Metanephros (tissue), 2 donors: ENCODE measurements around the gene GFER. TPM values are rescaled to one million over a fixed set of nuclear protein-coding genes. Genes with fewer than 3 reads are reported as not detected.

ENCODE experiments used
- small RNA-seq: library from RNA; depleted of rRNA; stranded (forward); fragments of <200 nt; gene quantifications from one replicate; pipeline ENCODE3, GENCODE V24; 2014; ENCODE audit warnings: low replicate concordance
- total RNA-seq: library from RNA; depleted of rRNA; stranded (reverse); fragments of >200 nt; gene quantifications from one replicate; pipeline ENCODE4 v1.2.3, GENCODE V29; 2014

The GFER gene
- 24.6 TPM for total RNA-seq

GRCh38 chr16:1983544-1984346, at the start of gene GFER:
Gene GFER, plus strand, starts transcription at chr16:1984193. Its CDS starts 26 bp downstream, at chr16:1984219.

GRCh38 chr16:1942810-1943726, 40.9 kb upstream of the GFER start, which contains the start of gene MSRB1:
Gene MSRB1, minus strand, starts transcription at chr16:1943199. Its CDS starts 43 bp downstream, at chr16:1943156.

GRCh38 chr16:1959269-1960039, 24.5 kb upstream of the GFER start, which contains the start of gene NDUFB10:
Gene NDUFB10, plus strand, starts transcription at chr16:1959538. Its CDS starts 87 bp downstream, at chr16:1959625.

GRCh38 chr16:1964506-1965395, 19.2 kb upstream of the GFER start, which contains the start of gene RPS2:
Gene RPS2, minus strand, starts transcription at chr16:1964826. Its CDS starts 201 bp downstream, at chr16:1964625.

GRCh38 chr16:1966460-1966859, 17.5 kb upstream of the GFER start, which contains the start of gene RNF151:
Gene RNF151, plus strand, starts transcription at chr16:1966856. Its CDS starts 26 bp downstream, at chr16:1966882.

DNA sequence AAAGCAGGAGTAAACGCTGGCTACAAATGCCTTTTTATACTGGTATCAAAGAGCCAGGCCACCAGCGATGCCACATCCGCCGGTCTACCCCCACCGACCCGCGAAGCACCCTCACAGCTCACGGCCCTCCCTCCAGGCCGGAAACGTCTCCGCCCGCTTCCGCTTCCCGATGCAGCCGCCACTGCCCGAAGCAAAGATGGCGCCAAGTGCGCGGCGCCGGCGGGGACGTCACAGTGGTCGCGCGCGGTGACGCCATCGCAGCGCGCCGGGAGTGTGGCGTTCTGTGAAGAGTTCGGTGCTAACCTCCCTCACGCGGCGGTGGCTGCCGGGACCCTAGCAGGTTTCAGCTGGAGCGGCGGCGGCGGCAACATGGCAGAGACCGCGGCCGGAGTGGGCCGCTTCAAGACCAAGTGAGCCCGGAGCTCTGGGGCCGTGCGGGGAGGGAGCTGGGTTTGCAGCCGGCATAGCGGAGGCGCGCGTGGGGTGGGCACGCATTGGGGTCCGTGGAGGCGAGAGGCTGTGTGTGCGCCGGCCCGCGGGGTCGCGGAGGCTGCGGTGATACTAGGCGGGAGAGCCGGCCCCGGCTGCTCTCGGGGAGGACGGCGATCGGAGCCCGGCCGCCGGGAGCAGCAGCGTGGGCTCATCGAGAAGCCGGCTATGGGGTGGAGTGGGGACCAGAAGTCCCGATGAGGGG, 12.1 kb upstream of the GFER start, which contains the start of gene TBL3:
TSS of gene TBL3 (plus strand) at position 258 of the 694 bp plus-strand sequence. CDS start at position 370, 112 bp downstream.

DNA sequence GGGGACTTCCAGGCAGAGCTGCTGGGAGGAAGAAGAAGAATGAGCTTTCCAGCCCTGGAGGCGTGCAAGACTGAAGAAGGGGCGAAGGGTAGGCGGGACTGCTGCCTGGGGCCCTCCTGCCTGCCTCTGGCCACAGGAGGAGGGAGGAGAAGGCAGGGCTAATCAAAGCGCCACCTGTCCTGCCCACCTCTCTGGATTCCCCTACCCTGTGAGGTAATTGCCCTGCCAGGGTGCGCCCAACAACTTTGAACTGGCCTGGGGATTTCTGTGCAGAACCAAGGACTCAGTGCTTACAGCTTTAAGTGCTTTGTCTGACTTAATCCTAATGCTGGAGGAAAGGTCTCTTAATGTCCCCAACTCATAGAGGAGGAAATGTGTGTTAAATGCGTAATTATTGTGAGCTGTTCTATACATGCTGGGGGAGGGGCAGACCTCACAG, 2.6 kb upstream of the GFER start, which contains the start of gene NOXO1:
TSS of gene NOXO1 (minus strand) at position 72 of the 439 bp plus-strand sequence. CDS start 290 bp downstream, outside the sequence.

GRCh38 chr16:1989209-1990100, 5.5 kb downstream of the GFER start, which contains the start of gene SYNGR3:
Gene SYNGR3, plus strand, starts transcription at chr16:1989970. Its CDS starts 133 bp downstream, at chr16:1990103.

GRCh38 chr16:2009791-2010510, 26.0 kb downstream of the GFER start, which contains the start of gene ZNF598:
Gene ZNF598, minus strand, starts transcription at chr16:2009821.

GRCh38 chr16:2019518-2019920, 35.5 kb downstream of the GFER start, which contains the start of gene NPW:
Gene NPW, plus strand, starts transcription at chr16:2019785.

DNA sequence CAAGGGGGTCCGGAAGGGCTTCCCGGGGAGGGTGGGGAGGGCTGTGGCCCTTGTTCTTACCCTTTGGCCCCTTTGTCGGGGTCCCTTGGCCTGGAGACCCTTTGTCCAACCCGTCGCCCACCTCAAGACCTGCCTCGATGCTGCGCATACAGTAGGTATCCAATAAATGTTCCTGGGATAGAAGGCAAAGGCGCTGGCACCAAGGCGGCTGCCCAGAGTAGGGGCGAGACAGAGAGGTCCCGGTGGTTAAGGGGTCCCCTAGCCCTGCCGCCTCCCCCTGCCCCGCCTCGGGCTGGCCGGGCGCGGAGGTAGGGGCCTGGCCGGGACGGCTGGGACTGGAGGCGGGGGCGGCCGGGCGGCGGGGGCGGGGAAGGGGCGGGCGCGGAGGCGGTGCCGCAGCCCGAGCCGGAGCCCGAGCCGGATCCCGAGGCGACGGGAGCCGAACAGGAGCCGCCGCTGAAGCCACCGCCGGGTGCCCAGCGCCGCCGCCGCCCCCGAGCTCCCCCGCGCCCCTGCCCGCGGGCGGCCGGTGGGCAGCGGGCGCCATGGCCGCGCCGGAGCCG, 42.5 kb downstream of the GFER start, which contains the start of gene NHERF2:
TSS of gene NHERF2 (plus strand) at position 442 of the 563 bp plus-strand sequence. CDS start at position 546, 104 bp downstream.

Small RNAs within 50 kb of the gene (small RNA-seq; reads per million reads assigned to genes)
- gene AC005363.2, result not detected
- not detected for gene RN7SL219P
- not detected for gene SNORA10
- gene SNORA64, result not detected

Other genes with a start within 250 kb of the GFER start
- 43.1 TPM for gene NME3, start 212.7 kb upstream of the GFER start, total RNA-seq
- 20.1 TPM for gene EME2, start 211.4 kb upstream of the GFER start, total RNA-seq
- gene MRPS34, start 211.1 kb upstream of the GFER start, total RNA-seq, result 63.4 TPM
- 78.3 TPM for gene SPSB3, start 201.6 kb upstream of the GFER start, total RNA-seq
- gene NUBP2, start 201.2 kb upstream of the GFER start, total RNA-seq, result 70.1 TPM
- gene IGFALS, start 190.5 kb upstream of the GFER start, total RNA-seq, result 7.0 TPM
- gene HAGH, start 157.4 kb upstream of the GFER start, total RNA-seq, result 73.6 TPM
- gene FAHD1, start 157.0 kb upstream of the GFER start, total RNA-seq, result 98.6 TPM
- 0.29 TPM for gene MEIOB, start 112.0 kb upstream of the GFER start, total RNA-seq
- gene HS3ST6, start 65.8 kb upstream of the GFER start, total RNA-seq, result 1.2 TPM
- gene MSRB1, start 41.0 kb upstream of the GFER start, total RNA-seq, result 22.4 TPM
- 33.3 TPM for gene RPL3L, start 29.5 kb upstream of the GFER start, total RNA-seq
- 130 TPM for gene NDUFB10, start 24.7 kb upstream of the GFER start, total RNA-seq
- gene RPS2, start 19.4 kb upstream of the GFER start, total RNA-seq, result 2,517 TPM
- not detected for gene RNF151, start 17.3 kb upstream of the GFER start, total RNA-seq
- gene TBL3, start 12.1 kb upstream of the GFER start, total RNA-seq, result 32.2 TPM
- gene NOXO1, start 2.7 kb upstream of the GFER start, total RNA-seq, result 0.47 TPM
- gene SYNGR3, start 5.8 kb downstream of the GFER start, total RNA-seq, result 3.2 TPM
- 20.9 TPM for gene ZNF598, start 25.6 kb downstream of the GFER start, total RNA-seq
- 7.0 TPM for gene NPW, start 35.6 kb downstream of the GFER start, total RNA-seq
- gene NHERF2, start 42.7 kb downstream of the GFER start, total RNA-seq, result 109 TPM
- 24.0 TPM for gene NTHL1, start 63.6 kb downstream of the GFER start, total RNA-seq
- 139 TPM for gene TSC2, start 63.8 kb downstream of the GFER start, total RNA-seq
- 162 TPM for gene PKD1, start 151.7 kb downstream of the GFER start, total RNA-seq
- 0.58 TPM for gene RAB26, start 164.4 kb downstream of the GFER start, total RNA-seq
- 40.6 TPM for gene TRAF7, start 171.6 kb downstream of the GFER start, total RNA-seq
- gene CASKIN1, start 212.4 kb downstream of the GFER start, total RNA-seq, result 1.6 TPM
- 31.9 TPM for gene MLST8, start 221.3 kb downstream of the GFER start, total RNA-seq
- 5.4 TPM for gene BRICD5, start 226.7 kb downstream of the GFER start, total RNA-seq
- 14.0 TPM for gene PGP, start 230.6 kb downstream of the GFER start, total RNA-seq
- 37.2 TPM for gene E4F1, start 239.4 kb downstream of the GFER start, total RNA-seq